C4-2B (cell line): Measurements from ENCODE around the gene ZG16B.

Experiments
- ZFX ChIP-seq: fragments of 450-650 bp; IDR thresholded peaks from 2 replicates; pipeline ENCODE4 v1.6.1; 2017
- TF ChIP-seq, protein P1 (sequence below): fragments of 450-650 bp; conservative IDR thresholded peaks from 2 replicates; pipeline ENCODE4 v1.5.1; 2017; ENCODE audit warnings: mild to moderate bottlenecking

GRCh38 chr16:2811703-2812471, 18.2 kb upstream of the ZG16B start:
- no peak for TF ChIP-seq ZFX
- TF ChIP-seq, protein P1, sequence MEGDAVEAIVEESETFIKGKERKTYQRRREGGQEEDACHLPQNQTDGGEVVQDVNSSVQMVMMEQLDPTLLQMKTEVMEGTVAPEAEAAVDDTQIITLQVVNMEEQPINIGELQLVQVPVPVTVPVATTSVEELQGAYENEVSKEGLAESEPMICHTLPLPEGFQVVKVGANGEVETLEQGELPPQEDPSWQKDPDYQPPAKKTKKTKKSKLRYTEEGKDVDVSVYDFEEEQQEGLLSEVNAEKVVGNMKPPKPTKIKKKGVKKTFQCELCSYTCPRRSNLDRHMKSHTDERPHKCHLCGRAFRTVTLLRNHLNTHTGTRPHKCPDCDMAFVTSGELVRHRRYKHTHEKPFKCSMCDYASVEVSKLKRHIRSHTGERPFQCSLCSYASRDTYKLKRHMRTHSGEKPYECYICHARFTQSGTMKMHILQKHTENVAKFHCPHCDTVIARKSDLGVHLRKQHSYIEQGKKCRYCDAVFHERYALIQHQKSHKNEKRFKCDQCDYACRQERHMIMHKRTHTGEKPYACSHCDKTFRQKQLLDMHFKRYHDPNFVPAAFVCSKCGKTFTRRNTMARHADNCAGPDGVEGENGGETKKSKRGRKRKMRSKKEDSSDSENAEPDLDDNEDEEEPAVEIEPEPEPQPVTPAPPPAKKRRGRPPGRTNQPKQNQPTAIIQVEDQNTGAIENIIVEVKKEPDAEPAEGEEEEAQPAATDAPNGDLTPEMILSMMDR, result no peak
